ENCODE measurements around the gene SLC1A5. TPM values are rescaled to one million over a fixed set of nuclear protein-coding genes. Genes with fewer than 3 reads are reported as not detected.

The SLC1A5 gene
- total RNA-seq, 1 donor from 2014 or later, result 267 TPM

DNA sequence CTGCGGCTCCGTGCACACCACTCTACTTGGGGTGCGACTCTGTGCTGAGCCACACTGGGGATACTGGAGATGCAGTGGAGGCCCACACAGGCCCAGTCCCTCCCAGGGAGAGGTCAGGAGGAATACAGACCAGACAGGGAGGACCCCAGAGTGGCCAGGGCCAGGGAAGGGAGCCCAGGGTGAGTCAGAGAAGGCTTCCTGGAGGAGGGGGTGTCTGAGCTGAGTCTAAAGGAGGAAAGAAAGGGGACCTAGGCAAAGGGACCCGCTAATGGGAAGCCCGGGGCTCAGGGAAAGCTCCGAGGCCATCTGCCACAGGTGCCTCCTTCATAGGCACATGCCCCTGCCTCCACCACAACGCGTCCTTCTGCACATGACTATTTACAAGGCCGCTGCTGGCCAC, 58.2 kb downstream of the SLC1A5 start:
- H3K9me3 Mint-ChIP-seq, result no peaks in the 10 kb centered on the region
- no peak for DNase-seq (ENCODE audit: low spot score)
- intact Hi-C loops (cut with micrococcal nuclease), result no loop called here
- no peak overlapping the region for H3K27ac Mint-ChIP-seq
- peaks cover 28% of the 10 kb centered on the region for H3K4me1 Mint-ChIP-seq (ENCODE audit: low read depth)
- peaks cover 47% of the 10 kb centered on the region for H3K36me3 Mint-ChIP-seq (ENCODE audit: low read depth)
- H3K4me3 Mint-ChIP-seq, result no peak overlapping the region
- H3K27me3 Mint-ChIP-seq (ENCODE audit: insufficient read depth), result no peaks in the 10 kb centered on the region

DNA sequence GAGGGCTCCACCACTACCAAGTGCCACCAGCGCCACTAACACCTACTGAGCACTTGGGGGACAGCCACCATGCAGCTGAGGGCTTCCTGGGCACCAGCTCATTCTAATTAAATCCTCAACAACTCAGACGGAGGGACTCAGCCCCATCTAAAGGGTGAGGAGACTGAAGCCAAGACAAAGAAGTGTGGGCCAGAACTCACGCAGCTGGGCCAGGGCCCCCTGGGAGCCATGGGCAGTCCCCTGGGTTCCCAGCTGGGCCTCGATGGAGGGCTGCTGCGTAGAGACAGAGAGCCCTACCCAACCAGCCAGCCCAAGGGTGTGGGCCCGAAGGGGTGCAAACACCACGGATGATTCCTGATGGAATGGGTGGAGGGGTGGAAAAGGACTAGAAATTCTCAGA, 58.7 kb downstream of the SLC1A5 start:
- no peak for DNase-seq (ENCODE audit: low spot score)
- Mint-ChIP-seq H3K4me3 (no peak overlapping the region), H3K36me3 (ENCODE audit: low read depth) (peaks cover 49% of the 10 kb centered on the region), H3K27ac (no peak overlapping the region), H3K27me3 (ENCODE audit: insufficient read depth) (no peaks in the 10 kb centered on the region), H3K9me3 (no peaks in the 10 kb centered on the region), H3K4me1 (ENCODE audit: low read depth) (peaks cover 28% of the 10 kb centered on the region)
- intact Hi-C loops (cut with micrococcal nuclease), result no loop called here

DNA sequence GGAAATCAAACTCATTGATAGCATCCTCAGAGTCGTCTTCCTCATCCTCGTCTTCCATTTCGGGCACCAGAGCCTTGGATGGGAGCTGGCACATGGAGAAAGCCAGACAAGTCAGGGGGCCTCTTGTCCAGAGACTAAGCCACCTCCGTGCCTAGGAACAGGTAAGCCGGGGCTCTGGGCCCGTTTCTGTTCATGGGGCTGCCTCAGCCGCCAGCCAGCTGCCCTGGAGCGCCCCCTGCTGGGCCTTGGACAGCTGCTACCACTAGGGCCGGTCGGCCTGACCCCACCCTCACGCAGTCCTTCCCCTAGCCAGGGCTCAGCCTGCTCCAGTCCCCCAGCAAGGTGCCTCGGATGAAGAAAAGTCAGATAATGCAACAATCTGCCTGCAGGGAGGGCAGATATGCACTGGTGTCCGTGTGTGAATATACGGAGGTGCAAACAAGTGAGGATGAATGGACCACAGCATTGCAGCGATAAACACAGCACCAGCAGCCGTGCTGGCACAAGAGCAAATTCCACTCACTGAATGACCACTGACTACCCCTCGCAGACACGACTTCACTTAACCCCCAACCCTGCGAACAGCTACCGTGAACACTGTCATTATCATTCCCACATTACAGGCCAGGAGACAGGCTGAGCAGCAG, 59.6 kb downstream of the SLC1A5 start:
- Mint-ChIP-seq H3K4me3 (no peak overlapping the region), H3K4me1 (ENCODE audit: low read depth) (peaks cover 28% of the 10 kb centered on the region), H3K36me3 (ENCODE audit: low read depth) (peaks cover 45% of the 10 kb centered on the region), H3K27me3 (ENCODE audit: insufficient read depth) (no peaks in the 10 kb centered on the region), H3K27ac (no peak overlapping the region), H3K9me3 (no peaks in the 10 kb centered on the region)
- intact Hi-C loops (cut with micrococcal nuclease), result loop anchor here (1.0 kb wide), 3 partner anchors 12 to 200 kb away; partner anchors contain the start of gene PRKD2
- peak; percentile 74 for DNase-seq (ENCODE audit: low spot score)

DNA sequence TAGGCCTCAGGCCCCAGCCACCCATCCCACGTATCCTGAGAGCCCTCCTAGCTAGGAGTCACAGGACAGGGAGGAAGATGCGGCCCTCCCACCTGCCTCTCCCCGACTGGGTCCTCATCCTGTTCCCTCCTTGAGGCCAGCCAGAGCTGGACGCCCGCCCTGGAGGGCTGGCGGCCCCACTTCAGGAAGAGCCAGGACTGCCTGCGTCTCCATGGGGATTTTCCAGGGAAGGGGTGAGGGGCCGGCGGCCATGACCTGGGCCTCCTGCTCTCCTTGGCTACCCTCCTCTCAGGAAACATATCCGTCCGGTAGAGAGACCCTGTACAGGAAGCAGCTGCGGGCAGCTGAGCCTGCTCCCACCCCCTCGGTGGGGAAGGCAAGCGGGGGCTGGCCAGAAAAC, 60.2 kb downstream of the SLC1A5 start:
- no peak for DNase-seq (ENCODE audit: low spot score)
- peaks cover 28% of the 10 kb centered on the region for H3K4me1 Mint-ChIP-seq (ENCODE audit: low read depth)
- H3K27me3 Mint-ChIP-seq (ENCODE audit: insufficient read depth), result no peaks in the 10 kb centered on the region
- H3K4me3 Mint-ChIP-seq, result no peak overlapping the region
- H3K27ac Mint-ChIP-seq, result no peak overlapping the region
- H3K36me3 Mint-ChIP-seq (ENCODE audit: low read depth), result peaks cover 41% of the 10 kb centered on the region
- no peaks in the 10 kb centered on the region for H3K9me3 Mint-ChIP-seq
- intact Hi-C loops (cut with micrococcal nuclease), result loop anchor here (1.0 kb wide), 3 partner anchors 11 to 199 kb away; partner anchors contain the start of gene PRKD2

DNA sequence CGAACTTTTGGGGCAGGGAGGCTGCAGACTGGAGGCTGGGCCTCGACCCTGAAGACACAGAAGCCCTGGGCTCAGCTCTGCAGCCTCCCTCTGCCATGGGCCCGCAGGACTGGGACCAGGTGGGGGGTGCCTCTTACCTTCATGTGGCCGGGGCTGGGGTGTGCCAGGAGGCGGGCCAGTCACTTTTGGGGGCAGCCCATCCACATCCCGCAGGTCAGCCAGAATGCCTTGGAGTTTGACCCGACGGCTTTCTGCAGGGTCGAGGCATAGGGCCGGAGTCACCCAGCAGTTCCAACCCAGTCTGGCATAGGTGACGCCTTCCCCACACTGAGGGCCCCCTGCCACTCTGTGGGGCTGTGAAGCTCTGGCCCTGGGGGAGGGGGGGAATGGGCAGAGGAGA, 60.6 kb downstream of the SLC1A5 start:
- Mint-ChIP-seq H3K4me1 (ENCODE audit: low read depth) (peaks cover 28% of the 10 kb centered on the region), H3K27me3 (ENCODE audit: insufficient read depth) (no peaks in the 10 kb centered on the region), H3K36me3 (ENCODE audit: low read depth) (peaks cover 38% of the 10 kb centered on the region), H3K9me3 (no peaks in the 10 kb centered on the region), H3K4me3 (no peak overlapping the region), H3K27ac (no peak overlapping the region)
- intact Hi-C loops (cut with micrococcal nuclease), result loop anchor here (1.0 kb wide), 3 partner anchors 10 to 198 kb away; partner anchors contain the start of gene PRKD2
- no peak for DNase-seq (ENCODE audit: low spot score)

DNA sequence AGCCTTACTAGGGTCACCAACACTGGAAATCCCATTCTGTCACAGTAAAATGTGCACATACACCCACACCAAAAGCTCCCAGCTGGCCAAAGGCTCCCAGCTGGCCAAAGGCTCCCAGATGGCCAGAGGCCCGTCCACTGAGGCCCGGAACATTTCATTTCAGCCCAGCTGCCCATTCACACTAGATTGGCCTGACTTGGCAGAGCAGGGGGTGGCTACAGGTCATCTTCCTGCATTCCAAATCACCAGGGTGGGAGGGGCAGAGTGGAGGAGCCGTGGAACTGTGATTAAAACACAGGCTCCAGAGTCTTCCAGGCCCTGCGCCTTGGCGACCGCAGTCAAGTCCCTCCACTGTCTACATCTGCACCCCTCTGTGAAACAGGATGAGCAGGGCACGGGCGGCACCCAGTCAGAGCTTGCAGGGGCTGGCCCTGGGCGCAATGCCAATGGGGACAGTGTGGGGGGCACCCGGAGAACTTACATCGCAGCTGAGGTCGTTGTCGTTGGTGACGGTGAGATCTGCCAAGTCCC, 61.4 kb downstream of the SLC1A5 start:
- Mint-ChIP-seq H3K9me3 (no peaks in the 10 kb centered on the region), H3K4me3 (no peak overlapping the region), H3K36me3 (ENCODE audit: low read depth) (peaks cover 38% of the 10 kb centered on the region), H3K27ac (no peak overlapping the region), H3K27me3 (ENCODE audit: insufficient read depth) (no peaks in the 10 kb centered on the region), H3K4me1 (ENCODE audit: low read depth) (peaks cover 27% of the 10 kb centered on the region)
- intact Hi-C loops (cut with micrococcal nuclease), result no loop called here
- no peak for DNase-seq (ENCODE audit: low spot score)

DNA sequence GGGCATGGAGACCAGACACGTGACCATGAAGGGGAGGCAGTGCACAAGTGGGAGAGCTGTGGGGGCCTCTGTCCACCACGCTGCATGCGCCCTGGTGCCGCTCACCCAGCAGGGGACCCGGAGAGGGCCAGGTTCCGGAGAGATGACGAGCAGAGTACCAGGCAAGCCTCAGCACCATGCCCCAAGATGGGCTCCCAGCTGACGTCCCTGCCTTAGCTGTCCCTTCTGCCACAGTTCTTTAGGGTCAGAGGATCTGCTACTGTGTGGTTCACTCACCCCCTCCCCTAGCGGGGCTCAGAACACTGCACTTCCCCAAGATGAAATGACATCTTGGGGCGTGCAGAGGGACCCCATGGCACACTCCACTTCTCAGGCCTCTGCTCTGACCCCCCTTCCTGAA, 61.8 kb downstream of the SLC1A5 start:
- Mint-ChIP-seq H3K36me3 (ENCODE audit: low read depth) (peaks cover 37% of the 10 kb centered on the region), H3K27me3 (ENCODE audit: insufficient read depth) (no peaks in the 10 kb centered on the region), H3K4me1 (ENCODE audit: low read depth) (peaks cover 25% of the 10 kb centered on the region), H3K27ac (peak overlapping the region; percentile 23), H3K4me3 (no peak overlapping the region), H3K9me3 (no peaks in the 10 kb centered on the region)
- intact Hi-C loops (cut with micrococcal nuclease), result no loop called here
- DNase-seq (ENCODE audit: low spot score), result no peak

DNA sequence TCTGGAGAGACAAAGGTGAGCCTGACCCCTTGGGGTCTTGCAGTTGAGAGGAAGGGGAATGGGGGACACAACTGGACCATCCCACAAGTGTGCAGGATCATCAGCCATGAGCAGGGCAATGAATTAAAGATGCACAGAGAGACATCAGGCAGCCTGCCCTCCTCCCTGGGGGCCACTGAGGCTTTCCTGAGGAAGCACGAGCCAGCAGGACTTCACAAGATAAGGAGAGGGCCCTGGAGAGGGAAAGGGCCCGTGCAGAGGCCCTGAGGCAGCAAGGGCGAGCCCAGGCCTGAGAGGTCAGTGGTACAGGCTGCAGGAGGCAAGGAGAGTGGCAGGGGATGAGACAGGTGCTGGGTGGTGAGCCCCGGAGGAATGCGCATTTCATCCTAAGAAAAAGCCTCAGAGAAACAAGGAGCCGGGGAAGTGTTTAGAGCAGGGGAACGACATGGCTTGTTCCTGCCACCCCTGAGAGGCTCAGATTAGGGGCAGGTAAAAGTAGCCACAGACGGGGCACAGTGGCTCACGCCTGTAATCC, 62.5 kb downstream of the SLC1A5 start:
- no peak for DNase-seq (ENCODE audit: low spot score)
- Mint-ChIP-seq H3K27ac (peak overlapping the region; percentile 23), H3K27me3 (ENCODE audit: insufficient read depth) (no peaks in the 10 kb centered on the region), H3K4me1 (ENCODE audit: low read depth) (peaks cover 20% of the 10 kb centered on the region), H3K9me3 (no peaks in the 10 kb centered on the region), H3K36me3 (ENCODE audit: low read depth) (peaks cover 38% of the 10 kb centered on the region), H3K4me3 (no peak overlapping the region)
- intact Hi-C loops (cut with micrococcal nuclease), result no loop called here

DNA sequence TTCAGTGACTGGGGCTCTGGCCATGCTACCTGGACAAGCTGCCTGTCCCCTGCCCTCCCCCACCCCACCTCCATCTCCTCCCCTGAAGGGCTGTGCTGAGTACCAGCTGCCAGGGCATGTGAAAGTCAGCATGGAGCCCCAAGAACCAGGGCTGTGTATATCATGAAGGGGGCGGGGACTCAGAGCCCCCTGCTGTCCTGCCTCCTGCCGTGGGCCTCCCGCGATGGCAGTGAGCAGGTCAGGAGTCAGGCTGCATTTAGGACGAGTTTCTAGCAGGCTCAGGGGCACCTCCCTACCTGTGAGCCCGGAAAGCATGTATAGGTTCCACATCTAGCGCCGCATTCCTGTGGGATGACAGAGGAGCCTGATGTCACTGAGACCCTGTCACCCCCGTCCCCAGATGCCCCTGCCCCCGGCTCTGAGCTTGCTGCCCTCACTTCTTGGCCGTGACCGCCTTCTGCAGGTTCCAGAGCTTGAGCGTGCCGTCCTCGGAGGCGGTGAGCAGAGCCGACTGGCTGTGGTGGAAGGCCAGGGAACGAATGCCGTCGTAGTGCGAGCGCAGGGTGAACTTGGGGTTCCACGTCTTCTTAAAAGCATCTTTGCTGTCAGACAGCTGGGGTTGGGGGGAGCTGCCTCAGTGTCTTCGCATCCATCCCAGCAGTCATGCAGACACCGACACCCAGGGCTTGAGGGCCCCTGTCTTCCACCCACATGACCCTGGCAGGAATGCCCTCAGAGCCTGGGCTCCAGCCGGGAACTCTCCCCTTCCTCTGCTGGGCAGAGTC, 63.2 kb downstream of the SLC1A5 start:
- no peak overlapping the region for H3K4me3 Mint-ChIP-seq
- peaks cover 38% of the 10 kb centered on the region for H3K36me3 Mint-ChIP-seq (ENCODE audit: low read depth)
- H3K9me3 Mint-ChIP-seq, result no peaks in the 10 kb centered on the region
- no peak for DNase-seq (ENCODE audit: low spot score)
- no peak overlapping the region for H3K27ac Mint-ChIP-seq
- H3K27me3 Mint-ChIP-seq (ENCODE audit: insufficient read depth), result no peaks in the 10 kb centered on the region
- intact Hi-C loops (cut with micrococcal nuclease), result no loop called here
- peaks cover 21% of the 10 kb centered on the region for H3K4me1 Mint-ChIP-seq (ENCODE audit: low read depth)

Other genes starting within 250 kb of the SLC1A5 start
- 568 and 578 TPM in 2 replicates for gene CALM3, start 187.3 kb downstream of the SLC1A5 start, total RNA-seq
- 217 and 218 TPM in 2 replicates for gene PTGIR, start 163.5 kb downstream of the SLC1A5 start, total RNA-seq
- 17.8 and 18.6 TPM in 2 replicates for gene GNG8, start 152.4 kb downstream of the SLC1A5 start, total RNA-seq
- 4.3 and 5.7 TPM in 2 replicates for gene DACT3, start 127.4 kb downstream of the SLC1A5 start, total RNA-seq
- 88.6 and 92.9 TPM in 2 replicates for gene PRKD2, start 71.5 kb downstream of the SLC1A5 start, total RNA-seq
- gene FKRP, start 42.5 kb downstream of the SLC1A5 start, total RNA-seq, result 25.1 and 26.6 TPM in 2 replicates
- gene STRN4, start 42.1 kb downstream of the SLC1A5 start, total RNA-seq, result 106 and 116 TPM in 2 replicates
- 96.4 and 98.1 TPM in 2 replicates for gene AP2S1, start 62.3 kb upstream of the SLC1A5 start, total RNA-seq
- gene ARHGAP35, start 72.4 kb upstream of the SLC1A5 start, total RNA-seq, result 22.4 and 22.6 TPM in 2 replicates
- gene NPAS1, start 231.2 kb upstream of the SLC1A5 start, total RNA-seq, result 0.39 and 0.49 TPM in 2 replicates

All from activated T-helper 1 cell treated with anti-CD3 and anti-CD28 coated beads, Interleukin-12 subunit alpha, Interleukin-12 subunit beta, Interleukin-2, Interleukin-4 antibody, amounts not matched to agents 30 ng/mL and 10 ng/mL and 1 ng/mL, durations not matched to agents 14 hours and 24 hours and 36 hours (primary cell).